Stimulated activated CD4-positive, alpha-beta T cell treated with anti-CD3 and anti-CD28 coated beads, Interleukin-4, amount 100 ng/mL, for 4 hours (primary cell): ENCODE results near the gene CPNE2.
A peak's percentile ranks its signal among the peaks of the same experiment; 100 is the strongest.
"Not testable (repeated sequence)": the region's sequence is repeated elsewhere in the genome, so short reads cannot be mapped to it uniquely, and the experiment has no call there.

Experiments used
- DNase-seq, 2 experiments: peaks; one replicate each; pipeline ENCODE4 v3.0.0-alpha.2; 2020

CPNE2 gene

DNA sequence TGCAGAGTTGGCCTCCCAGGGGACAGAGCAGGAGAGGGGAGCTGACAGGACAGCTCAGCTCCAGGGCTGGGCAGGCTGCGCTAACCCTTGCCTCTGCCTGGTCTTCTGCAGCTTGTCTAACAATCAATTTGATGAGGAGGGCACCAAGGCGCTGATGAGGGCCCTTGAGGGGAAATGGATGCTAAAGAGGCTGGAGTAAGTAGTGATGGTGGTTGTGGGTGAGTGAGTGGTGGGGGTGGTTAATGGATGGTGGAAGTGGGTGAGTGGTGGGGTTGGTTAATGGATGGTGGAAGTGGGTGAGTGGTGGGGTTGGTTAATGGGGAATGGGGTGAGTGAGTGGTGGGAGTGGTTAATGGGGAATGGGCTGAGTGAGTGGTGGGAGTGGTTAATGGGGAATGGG is 22.0 kb upstream of the CPNE2 start:
- no peak for DNase-seq

DNA sequence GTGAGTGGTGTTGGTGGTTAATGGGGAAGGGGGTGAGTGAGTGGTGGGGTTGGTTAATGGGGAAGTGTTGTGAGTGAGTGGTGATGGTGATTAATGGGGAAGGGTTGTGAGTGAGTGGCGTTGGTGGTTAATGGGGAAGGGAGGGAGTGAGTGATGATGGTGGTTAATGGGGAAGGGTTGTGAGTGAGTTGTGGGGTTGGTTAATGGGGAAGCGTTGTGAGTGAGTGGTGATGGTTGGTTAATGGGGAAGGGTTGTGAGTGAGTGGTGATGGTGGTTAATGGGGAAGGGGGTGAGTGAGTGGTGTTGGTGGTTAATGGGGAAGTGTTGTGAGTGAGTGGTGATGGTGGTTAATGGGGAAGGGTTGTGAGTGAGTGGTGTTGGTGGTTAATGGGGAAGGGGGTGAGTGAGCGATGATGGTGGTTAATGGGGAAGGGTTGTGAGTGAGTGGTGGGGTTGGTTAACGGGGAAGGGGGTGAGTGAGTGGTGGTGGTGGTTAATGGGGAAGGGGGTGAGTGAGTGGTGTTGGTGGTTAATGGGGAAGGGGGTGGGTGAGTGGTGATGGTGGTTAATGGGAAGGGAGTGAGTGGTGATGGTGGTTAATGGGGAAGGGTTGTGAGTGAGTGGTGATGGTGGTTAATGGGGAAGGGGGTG is 21.2 kb upstream of the CPNE2 start:
- DNase-seq: not testable (repeated sequence)

DNA sequence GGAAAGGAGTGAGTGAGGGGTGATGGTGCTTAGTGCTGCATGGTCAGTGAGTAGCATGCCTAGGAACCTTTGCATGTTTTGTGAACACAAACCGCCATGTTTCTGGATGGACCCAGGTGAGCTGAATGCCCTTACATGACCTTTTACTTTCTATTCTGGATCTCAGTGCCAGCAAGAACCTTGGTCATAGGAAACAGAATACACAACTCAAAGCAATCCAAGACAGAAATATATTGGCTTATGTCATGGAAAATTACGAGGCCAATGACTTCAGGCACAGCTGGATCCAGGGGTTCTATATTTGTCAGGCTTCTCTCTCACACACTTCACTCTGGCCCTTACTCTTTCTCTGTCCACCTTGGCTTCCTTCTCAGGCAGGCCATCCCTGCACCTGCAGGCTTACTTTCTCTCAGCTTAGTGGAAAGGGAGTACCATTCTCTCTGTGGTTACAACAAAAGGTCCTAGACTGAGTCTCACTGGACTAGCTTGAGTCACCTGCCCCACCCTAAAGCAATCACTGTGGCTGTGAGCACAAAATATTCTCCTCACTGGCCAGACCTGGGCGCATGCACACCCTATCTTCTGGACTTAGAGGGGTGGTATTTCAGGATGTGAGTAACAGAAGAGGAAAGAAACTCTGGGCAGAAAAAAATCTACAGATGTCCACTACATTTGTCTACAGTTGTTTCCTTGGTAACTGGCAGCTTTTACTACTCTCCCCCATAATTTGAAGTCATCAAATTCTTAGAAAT is 20.4 kb upstream of the CPNE2 start:
- no peak for DNase-seq

DNA sequence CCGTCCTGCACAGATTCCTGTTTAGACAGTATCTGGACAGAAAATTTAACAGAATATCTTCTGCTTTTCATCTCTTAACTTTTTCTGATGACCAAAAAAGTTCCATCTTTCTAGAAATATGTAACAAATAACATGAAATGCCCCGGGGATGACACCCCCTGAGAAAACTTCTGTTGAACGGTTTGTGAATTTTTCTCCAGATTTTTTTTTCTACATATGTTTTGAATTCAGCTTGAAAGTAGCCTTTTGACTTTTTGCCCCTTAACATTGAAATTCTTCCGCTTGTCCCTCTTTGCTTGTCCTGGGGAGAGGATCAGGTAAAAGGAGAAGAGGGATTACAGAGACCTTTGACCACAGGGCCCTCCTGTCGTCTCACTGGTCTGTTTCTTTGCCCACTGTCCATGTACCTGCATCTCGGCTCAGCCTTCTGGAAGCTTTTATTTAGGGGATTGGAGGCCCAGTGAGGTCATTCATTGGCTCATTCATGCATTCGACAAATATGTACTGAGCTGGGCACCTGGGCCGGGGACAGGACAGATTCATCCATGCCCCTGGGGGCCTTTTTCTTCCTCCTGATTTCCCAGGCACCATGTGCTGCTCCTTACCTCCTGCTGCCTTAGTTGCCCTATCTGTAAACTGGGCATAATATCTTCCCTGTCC is 19.6 kb upstream of the CPNE2 start:
- DNase-seq: no peak

DNA sequence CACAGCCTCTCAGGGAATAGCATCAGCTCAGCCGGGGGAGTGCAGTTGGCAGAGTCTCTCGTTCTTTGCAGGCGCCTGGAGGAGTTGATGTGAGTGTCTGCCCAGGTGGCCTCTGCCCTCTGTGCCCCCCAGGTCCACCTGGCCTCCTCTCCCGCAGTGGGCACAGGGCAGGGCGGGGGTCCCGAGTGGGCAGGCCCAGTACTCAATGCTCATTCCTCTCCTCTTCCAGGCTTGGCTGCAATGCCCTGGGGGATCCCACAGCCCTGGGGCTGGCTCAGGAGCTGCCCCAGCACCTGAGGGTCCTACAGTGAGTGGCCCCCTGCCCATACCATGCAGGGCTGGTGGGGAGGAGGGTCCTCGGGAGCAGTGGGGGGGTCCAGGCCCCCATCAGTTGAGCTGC is 14.7 kb upstream of the CPNE2 start:
- DNase-seq: no peak

DNA sequence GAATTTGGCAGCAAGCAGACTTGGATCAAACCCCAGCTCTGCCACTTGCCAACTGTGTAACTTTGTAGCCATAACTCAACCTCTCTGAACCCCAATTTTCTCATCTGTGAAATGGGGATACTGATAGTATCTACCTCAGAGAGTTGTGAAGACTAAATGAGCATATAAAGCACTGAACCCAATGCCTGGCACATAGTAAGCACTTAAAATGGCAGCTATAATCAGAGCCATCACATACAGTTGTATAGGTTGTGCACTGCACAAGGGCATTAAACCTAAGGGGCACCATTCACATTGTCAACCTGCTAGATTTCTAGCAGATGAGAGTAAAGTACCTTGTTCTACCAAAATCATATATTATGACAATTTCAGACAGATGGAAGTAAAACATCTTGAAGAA is 10.6 kb upstream of the CPNE2 start:
- no peak for DNase-seq

DNA sequence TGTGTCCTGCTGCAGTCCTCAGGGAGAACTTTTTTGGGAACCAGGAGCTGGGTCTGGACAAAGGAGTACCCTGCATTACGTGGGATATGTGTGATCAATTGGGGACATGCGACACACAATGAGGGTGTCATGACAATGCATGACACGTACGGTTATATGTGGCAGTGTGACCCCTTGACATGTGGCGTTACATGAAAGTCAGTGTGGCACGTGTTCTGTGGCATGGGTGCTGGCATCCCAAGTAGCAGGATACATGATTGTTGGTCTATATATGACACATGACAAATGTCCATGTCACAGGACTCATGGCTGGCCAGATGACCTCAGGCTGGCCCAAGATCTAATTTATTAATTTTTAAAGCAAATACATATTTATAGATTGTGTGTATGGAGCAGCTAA is 9.7 kb upstream of the CPNE2 start:
- DNase-seq: no peak

DNA sequence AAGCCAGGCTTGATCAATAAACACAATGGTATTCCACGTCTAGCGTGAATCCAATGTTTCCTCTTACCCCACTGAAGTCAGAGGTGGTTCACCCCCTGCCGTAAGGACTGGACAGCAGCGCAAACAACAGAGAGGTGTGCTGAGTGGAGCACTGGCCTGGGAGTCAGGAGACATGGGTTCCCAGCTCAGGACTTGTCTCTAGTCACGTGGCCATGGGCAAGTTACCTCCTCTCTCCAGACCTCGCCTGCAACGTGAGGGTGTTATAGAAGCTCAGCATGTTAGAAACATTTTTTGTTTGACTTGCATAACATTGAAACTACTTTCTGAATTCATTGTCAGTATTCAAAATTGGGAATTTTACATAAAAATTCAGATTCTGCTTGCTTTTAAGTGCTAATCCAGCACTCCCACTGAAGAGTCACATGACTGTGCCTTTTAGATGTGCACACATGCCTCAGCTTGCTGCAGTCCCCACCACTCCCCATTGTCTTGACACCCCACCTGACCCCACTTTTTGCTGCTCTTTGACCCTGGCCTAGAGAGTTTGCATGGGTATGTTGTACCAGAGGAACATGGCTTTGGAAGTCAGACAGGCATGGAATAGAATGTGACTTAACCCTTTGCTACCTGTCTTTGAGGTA is 8.8 kb upstream of the CPNE2 start:
- DNase-seq: no peak

DNA sequence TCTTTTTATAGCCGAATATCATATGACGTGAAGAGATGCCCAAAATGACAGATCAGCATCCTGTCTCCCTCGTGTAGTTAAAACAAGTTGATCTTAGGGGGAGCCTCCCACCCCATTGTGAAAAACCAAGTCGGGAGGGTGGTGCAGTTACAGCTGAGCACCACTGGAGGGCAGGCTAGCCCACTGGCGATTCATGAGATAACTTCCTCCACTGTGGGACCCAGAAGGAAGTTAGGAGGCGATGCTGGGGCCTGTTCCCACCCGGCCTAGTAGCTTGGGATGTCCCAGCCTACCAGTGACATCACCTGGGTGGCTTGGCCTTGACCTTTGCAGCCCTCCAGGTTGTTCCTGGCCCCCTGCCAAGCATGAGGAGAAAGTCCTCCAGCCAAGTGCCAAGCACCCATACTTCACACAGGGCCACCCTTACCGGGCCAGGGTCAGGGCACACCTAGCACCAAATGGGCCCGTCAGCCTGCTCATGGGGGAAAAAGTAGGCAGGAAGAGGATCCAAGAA is 8.1 kb upstream of the CPNE2 start:
- DNase-seq: peak; percentile 56 to 61

DNA sequence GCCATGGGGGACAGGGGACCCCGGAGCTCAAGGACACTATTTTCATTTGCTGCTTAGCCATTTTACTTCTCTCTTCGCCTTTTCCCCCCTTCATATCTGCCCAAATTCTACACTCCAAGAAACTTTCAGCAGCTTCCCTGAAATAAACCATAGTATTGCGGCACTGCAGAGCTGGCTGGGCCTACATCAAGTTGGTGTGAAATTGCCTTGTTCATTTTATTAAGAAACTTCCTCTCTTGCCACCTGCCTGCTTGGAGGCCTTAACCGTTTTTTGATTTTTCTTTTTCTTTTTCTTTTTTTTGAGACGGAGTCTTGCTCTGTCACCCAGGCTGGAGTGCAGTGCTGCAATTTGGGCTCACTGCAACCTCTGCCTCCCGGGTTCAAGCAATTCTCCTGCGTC is 7.4 kb upstream of the CPNE2 start:
- DNase-seq: no peak

DNA sequence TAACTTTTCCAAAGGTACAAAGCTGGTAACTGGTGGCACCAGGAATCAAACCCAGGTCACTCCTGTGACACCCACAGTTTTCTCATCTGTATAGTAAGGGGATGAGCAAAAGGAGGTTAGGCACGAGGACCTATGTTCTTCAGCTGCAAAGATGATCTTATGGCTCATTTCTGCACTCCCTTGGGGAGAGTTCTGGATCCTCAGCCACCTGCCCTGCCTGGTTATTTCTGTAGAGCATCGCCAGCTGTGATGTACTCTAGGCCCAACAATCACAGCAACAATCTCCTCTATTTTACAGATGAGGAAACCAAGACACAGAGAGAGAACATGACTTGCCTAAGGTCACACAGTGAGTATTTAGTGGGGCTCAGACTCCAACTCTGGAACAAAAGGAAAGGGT is 5.4 kb upstream of the CPNE2 start:
- DNase-seq: no peak

DNA sequence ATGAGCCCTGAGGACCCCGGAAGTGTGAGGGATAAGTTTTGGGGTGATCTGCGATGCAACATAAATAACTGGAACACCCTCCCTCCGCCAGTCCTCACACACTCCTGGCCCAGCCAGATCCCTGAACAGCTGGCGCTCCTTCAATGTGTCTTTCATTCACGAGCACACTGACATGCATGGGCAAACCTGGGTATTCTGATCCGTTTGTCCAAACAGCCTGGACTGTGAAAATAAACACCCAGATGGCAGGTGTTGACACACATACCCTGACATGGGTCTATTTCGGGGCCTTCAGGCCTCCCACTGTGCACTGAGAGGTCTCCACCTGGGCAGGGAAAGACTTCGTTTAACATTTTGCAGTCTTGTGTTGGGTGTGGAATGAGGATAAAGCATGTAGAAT is 3.0 kb upstream of the CPNE2 start:
- DNase-seq: no peak

DNA sequence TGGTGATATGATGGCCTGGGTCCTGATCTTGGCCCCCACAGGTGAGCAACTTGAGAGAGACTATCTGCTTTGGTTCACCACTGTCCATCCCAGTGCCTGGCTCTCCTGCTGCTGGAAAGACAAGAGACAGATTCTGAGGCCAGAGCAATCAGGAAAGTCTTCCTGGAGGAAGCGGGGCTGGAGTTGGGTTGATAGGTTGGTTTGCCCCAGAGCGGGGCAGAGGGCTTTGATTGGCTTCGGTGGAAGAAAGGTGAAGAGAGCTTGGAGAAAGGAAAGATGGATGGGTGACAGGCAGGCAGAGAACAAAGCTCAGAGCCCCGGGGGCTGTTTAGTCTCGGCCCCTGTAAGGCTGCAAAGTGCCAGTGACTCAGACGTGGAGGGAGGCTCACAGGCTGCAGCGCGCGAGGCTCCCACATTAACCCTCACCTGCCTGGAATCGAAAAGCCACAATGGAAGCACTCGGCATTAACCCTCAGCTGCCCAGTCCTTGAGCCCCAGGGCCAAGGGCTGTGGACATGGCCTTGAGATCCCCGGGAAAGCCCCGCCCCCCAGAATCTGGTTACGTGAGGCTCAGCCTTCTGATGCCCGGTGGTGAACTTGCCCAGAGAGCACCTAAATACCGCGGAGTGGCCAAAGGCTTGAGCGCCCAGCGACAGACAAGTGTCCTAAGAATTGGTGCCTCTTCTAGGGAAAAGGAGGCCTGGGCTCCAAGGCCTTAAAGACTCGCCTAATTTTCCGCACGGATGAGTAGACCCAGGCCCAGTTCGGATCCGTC is 996 bp upstream of the CPNE2 start:
- no peak for DNase-seq

DNA sequence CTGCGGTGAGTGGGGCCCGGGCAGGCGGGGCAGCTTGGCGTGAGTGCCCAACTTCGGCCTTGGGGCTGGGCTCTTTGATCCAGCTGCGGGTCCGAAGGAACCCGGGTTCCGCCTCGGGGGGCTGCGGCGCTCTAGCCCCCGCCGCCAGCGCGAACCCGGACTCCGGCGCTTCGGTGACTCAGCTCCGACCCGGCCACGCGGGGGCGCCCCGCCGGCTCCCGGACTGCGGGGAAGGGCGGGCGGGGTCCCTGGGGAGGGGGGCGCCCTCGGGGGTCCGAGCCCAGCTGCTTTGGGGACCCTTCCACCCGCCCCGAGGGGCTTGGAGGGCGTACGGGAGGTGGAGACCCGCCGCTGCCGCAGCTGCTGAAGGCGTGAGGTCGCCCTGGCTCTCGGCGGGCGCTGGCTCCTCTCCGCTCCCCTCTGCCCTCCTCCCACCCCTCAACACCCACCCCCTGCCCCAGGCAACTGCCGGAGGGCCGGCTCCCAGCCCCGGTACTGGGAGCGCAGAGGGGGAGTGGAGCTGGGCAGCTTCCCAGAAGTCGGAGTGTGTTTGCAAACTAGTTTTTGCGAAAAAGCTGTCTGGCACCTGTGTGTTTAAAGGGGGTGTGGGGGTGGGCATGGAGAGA is 516 bp downstream of the CPNE2 start:
- peak; percentile 27 to 54 for DNase-seq

DNA sequence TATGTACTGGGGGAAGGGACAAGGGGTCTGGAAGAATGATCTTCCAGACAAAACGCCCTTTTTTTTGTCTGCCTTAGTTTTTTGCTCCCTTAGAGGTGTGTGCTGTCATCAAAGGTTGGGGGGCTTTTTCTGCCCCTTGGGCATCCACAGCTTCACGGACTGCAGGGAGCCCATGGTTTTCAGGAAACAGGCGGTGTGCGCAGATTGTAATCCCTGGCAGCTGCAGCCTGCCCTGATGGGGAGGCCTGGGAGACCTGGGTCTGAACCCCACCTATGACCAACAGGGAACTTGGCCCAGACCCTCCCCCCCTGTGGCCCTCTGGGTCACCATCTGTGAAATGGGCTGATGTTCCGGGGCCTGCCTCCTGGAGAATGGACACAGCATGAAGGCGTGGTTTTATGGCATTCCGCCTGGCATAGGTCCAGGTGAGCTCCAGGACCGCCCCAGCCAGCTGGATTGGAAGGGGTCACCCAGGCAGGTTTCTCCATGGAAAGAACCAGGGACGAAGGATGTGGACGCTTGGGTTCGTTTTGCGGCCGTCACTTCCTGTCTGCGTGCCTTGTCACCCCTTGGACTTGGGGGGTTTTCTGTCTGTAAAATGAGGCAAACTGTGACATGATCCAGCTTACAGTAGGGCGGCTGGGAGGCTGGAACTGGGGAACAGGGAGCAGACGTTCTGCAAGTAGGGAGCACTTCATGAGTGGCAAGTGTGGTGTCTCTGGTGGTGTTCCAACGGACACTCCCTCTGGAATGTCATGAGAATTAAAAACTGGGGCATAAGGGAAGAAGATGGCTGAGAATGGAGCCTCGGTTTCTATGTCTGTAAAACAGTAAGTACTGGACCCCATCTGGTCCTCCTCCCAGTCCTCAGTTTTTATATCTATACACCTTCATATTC is 1.5 kb downstream of the CPNE2 start:
- DNase-seq: no peak

DNA sequence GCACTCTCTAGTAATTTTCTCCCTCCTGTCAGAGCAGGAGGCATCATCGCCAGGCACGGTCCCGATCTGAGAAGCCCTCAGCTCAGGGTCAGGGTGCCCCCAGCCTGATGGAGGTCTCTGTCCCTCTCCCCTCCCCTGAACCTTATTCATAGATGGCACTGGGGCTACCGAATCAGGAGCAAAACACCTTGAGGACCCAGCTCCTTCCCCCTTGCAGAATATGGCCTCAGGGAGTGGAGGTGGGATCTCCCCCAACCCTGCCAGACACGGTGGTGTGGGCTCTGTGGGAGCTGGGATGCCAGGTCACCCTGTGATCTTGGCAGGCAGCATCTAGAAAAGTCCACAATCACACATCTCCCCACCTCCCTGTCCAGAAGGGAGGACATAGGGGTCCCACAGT is 2.5 kb downstream of the CPNE2 start:
- no peak for DNase-seq

DNA sequence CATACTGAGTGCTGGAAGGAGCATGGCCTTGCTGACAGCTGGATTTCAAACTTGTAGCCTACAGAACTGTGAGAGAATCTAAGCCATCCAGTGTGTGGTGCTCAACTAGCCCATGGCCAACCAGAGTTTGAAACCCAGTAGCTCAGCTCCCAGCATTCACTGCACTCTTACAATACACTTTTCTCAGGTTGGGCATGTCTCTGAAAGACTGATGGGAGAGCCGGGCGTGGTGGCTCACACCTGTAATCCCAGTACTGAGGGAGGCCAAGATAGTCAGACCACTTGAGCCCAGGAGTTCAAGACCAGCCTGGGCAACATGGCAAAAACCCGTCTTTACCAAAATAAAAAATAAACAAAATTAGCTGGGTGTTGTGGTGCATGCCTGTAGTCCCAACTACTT is 3.8 kb downstream of the CPNE2 start:
- no peak for DNase-seq

DNA sequence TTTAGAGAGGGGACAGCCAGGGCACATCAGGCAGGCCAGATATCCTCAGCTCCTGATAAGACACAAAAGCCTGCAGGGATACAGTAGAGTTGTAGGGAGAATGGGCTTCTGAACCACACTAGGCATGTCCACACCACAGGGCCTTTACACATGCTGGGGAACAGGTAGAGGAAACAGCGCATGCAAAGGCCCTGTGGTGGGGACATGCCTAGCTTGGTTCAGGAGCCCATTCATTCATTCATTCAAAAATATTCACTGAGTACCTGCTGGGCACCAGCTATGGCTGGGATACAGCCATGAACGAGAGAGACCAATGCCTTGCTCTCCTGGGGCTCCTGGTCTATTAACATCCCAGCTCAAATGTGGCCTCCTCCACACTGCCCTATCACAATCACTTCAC is 4.4 kb downstream of the CPNE2 start:
- DNase-seq: no peak

DNA sequence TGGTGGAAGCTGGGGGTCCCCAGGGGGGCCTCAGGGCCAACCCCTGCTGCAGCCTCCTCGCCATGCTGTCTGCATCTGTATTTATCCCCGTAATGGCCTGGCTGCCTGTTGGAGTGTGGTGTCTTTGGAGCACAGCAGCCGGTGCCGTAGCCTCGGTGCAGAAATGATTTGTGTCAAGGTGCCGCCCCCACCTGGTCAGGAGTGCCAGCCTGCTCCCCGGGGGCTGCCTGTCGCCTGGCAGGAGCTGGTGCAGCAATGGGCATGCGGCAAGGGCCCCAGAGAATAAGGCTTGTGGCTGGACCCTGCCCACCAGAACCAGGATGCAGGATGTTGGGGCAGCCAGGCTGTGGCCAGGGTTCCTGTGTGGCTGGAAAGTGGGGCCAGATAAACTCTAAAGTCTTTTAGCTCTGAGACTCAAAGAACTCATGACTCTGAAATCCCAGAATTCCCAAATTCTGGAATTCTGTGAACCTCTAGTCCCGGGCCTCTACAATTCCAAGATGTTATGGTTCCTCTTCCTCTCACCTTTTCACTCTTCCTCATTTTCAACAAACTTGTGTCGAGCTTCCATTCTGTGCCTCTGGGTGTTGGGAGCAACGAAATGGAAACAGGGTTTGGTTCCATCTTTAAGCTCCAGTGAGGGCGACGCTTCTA is 5.9 kb downstream of the CPNE2 start:
- no peak for DNase-seq

DNA sequence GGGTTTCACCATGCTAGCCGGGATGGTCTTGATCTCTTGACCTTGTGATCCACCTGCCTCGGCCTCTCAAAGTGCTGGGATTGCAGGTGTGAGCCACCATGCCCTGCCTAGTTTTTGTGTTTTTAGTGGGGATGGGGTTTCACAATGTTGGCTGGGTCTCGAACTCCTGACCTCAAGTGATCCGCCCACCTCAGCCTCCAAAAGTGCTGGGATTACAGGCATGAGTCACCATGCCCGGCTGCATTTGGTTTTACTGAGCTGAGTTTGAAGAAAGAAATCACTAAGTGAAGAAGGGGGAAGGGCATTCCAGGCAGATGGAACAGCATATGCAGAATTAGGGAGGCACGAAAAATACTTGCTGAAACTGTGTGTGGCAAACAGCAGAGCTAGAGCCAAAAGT is 7.6 kb downstream of the CPNE2 start:
- DNase-seq: not testable (repeated sequence)

DNA sequence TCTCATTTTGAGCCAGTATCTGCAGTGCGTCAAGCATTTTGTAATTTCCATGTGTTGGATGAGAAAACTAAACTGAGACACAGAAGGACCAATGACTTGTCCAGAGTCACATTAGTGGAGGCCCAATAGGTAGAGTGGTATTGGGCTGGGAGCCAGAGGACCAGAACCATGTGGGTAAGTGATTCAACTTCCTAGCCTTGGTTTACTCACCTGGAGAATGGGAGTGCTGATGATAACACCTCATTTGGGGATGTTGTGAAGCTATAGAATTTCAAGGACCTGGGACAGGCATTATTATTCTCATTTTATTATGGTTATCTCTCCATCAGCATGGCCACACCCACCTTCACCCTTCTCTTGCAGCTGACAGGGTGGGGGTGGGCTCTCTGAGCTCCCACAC is 8.1 kb downstream of the CPNE2 start:
- no peak for DNase-seq
